Brain microvascular endothelial cell (primary cell): ENCODE measurements around the gene CYS1.
"Not testable (repeated sequence)": the region's sequence is repeated elsewhere in the genome, so short reads cannot be mapped to it uniquely, and the experiment has no call there.

Experiments used
- DNase-seq: peaks from one replicate; pipeline ENCODE4 v3.0.0-alpha.2; 2020
- H3K27ac ChIP-seq: fragments of 250-450 bp; sonication (Bioruptor Pico); 2 replicates; pipeline ENCODE4 v1.5.1; 2020; ENCODE audit warnings: mild to moderate bottlenecking, moderate library complexity
- H3K27me3 ChIP-seq: fragments of 250-450 bp; sonication (Bioruptor Pico); replicated peaks from 2 replicates; pipeline ENCODE4 v1.5.1; 2020; ENCODE audit warnings: mild to moderate bottlenecking
- H3K36me3 ChIP-seq: fragments of 250-450 bp; sonication (Bioruptor Pico); replicated peaks from 2 replicates; pipeline ENCODE4 v1.5.1; 2020; ENCODE audit warnings: mild to moderate bottlenecking
- H3K4me3 ChIP-seq: 2 replicates; pipeline ENCODE4 v1.5.1; 2011; ENCODE audit warnings: low read depth, mild to moderate bottlenecking, control low read depth, low read length, moderate library complexity
- CTCF ChIP-seq: IDR thresholded peaks from 2 replicates; pipeline ENCODE4 v1.5.1; 2011; ENCODE audit warnings: low read depth, mild to moderate bottlenecking, moderate library complexity, low read length, control low read depth, inconsistent platforms; ENCODE audit errors: missing control alignments
- in situ Hi-C: cut with HindIII; loops from 2 replicates; pipeline ENCODE4 v1.10.0; 2017; ENCODE audit warnings: low sequenced_read_pairs, low pct_ligation_motif_present

The CYS1 gene

GRCh38 chr2:10119601-10120157 is 39.5 kb upstream of the CYS1 start:
- Histone ChIP-seq H3K4me3 (peak overlapping the region; percentile 72), H3K36me3 (no peaks in the 10 kb centered on the region), H3K27ac (peak overlapping the region; percentile 64), H3K27me3 (no peaks in the 10 kb centered on the region)
- no peak for DNase-seq
- in situ Hi-C loops: loop anchor here (25.0 kb wide), 1 partner anchor 318 kb away; the partner anchor contains the start of gene ODC1
- no peak for TF ChIP-seq CTCF

- no peak for DNase-seq
- Histone ChIP-seq H3K27me3 (no peaks in the 10 kb centered on the region), H3K36me3 (no peaks in the 10 kb centered on the region), H3K4me3 (no peak overlapping the region), H3K27ac (no peak overlapping the region)
- in situ Hi-C loops: loop anchor here (25.0 kb wide), 1 partner anchor 318 kb away; the partner anchor contains the start of gene ODC1
- no peak for TF ChIP-seq CTCF
Observed at GRCh38 chr2:10119027-10119325, 38.8 kb upstream of the CYS1 start.

GRCh38 chr2:10109311-10109710 is 29.1 kb upstream of the CYS1 start:
- no peak for TF ChIP-seq CTCF
- Histone ChIP-seq H3K36me3 (no peaks in the 10 kb centered on the region), H3K4me3 (no peak overlapping the region), H3K27ac (no peak overlapping the region), H3K27me3 (no peaks in the 10 kb centered on the region)
- in situ Hi-C loops: loop anchor here (25.0 kb wide), 1 partner anchor 328 kb away; the partner anchor contains the start of gene ODC1
- no peak for DNase-seq

GRCh38 chr2:10104906-10105305 is 24.7 kb upstream of the CYS1 start:
- H3K27me3 ChIP-seq, H3K4me3 ChIP-seq, DNase-seq, H3K27ac ChIP-seq, H3K36me3 ChIP-seq: not testable (repeated sequence)
- in situ Hi-C loops: loop anchor here (25.0 kb wide), 1 partner anchor 332 kb away; the partner anchor contains the start of gene ODC1

- no peaks in the 10 kb centered on the region for H3K36me3 ChIP-seq
- no peak overlapping the region for H3K27ac ChIP-seq
- H3K27me3 ChIP-seq: no peaks in the 10 kb centered on the region
- no peak overlapping the region for H3K4me3 ChIP-seq
- no peak for DNase-seq
- TF ChIP-seq CTCF: no peak
- in situ Hi-C loops: loop anchor here (25.0 kb wide), 1 partner anchor 334 kb away; the partner anchor contains the start of gene ODC1
Observed at GRCh38 chr2:10103179-10103578, 23.0 kb upstream of the CYS1 start.

GRCh38 chr2:10101491-10101890 is 21.3 kb upstream of the CYS1 start:
- Histone ChIP-seq H3K27ac (no peak overlapping the region), H3K4me3 (no peak overlapping the region), H3K36me3 (no peaks in the 10 kb centered on the region), H3K27me3 (no peaks in the 10 kb centered on the region)
- in situ Hi-C loops: loop anchor here (25.0 kb wide), 1 partner anchor 336 kb away; the partner anchor contains the start of gene ODC1
- DNase-seq: no peak
- no peak for TF ChIP-seq CTCF
